Caco-2 (cell line): Measurements from ENCODE around the gene SV2C. TPM values are rescaled to one million over a fixed set of nuclear protein-coding genes. Genes with fewer than 3 reads are reported as not detected.

Source experiments
- BruUV-seq: library from RNA; stranded (reverse); fragments of 400-500 nt; replicated peaks from 2 replicates; lab custom pipeline; 2021; lab: Mats Ljungman, UMichigan
- CTCF ChIA-PET: fragments of 300-600 bp; sonication (Branson Sonifier 250); formaldehyde crosslinking; loops from one replicate; lab custom pipeline; 2022; ENCODE audit warnings: antibody characterized with exemption; lab: Charles Lee
- POLR2A ChIA-PET: fragments of 300-600 bp; sonication (Branson Sonifier 250); formaldehyde crosslinking; loops from one replicate; lab custom pipeline; 2022; ENCODE audit warnings: antibody characterized with exemption; lab: Charles Lee
- DNase-seq, 2 experiments: peaks; one replicate each; pipeline versions ENCODE4 v3.0.0 to v3.0.0-alpha.2; 2020 to 2022
- H3K27me3 ChIP-seq: replicated peaks from 2 replicates; pipeline ENCODE4 v1.6.0; 2011; ENCODE audit warnings: low read length; ENCODE audit not compliant: control insufficient read depth, insufficient read depth
- H3K36me3 ChIP-seq: 2 replicates; pipeline ENCODE4 v1.5.1; 2011; ENCODE audit warnings: low read length; ENCODE audit not compliant: control insufficient read depth, insufficient read depth
- H3K4me1 ChIP-seq: fragments of 250-450 bp; sonication (Bioruptor Pico); 2 replicates; pipeline ENCODE4 v1.5.1; 2020; ENCODE audit warnings: mild to moderate bottlenecking
- H3K4me3 ChIP-seq: 2 replicates; pipeline ENCODE4 v1.5.1; 2011; ENCODE audit warnings: low read depth, mild to moderate bottlenecking, control low read depth, low read length
- H3K9me3 ChIP-seq: fragments of 250-450 bp; sonication (Bioruptor Pico); 2 replicates; pipeline ENCODE4 v1.5.1; 2020; ENCODE audit warnings: mild to moderate bottlenecking, moderate library complexity
- H3K27ac Mint-ChIP-seq: one replicate; pipeline ENCODE4 v1.8.0; 2022; ENCODE audit warnings: mixed read lengths; ENCODE audit not compliant: unreplicated experiment
- H3K27me3 Mint-ChIP-seq: one replicate; pipeline ENCODE4 v1.8.0; 2022; ENCODE audit warnings: mixed read lengths; ENCODE audit not compliant: insufficient read depth, unreplicated experiment
- H3K36me3 Mint-ChIP-seq: one replicate; pipeline ENCODE4 v1.8.0; 2022; ENCODE audit warnings: mild to moderate bottlenecking, mixed read lengths; ENCODE audit not compliant: insufficient read depth, unreplicated experiment
- H3K4me1 Mint-ChIP-seq: one replicate; pipeline ENCODE4 v1.8.0; 2022; ENCODE audit warnings: low read depth, mixed read lengths; ENCODE audit not compliant: unreplicated experiment
- H3K4me3 Mint-ChIP-seq: one replicate; pipeline ENCODE4 v1.8.0; 2022; ENCODE audit warnings: mild to moderate bottlenecking, moderate library complexity, mixed read lengths; ENCODE audit not compliant: unreplicated experiment
- H3K9me3 Mint-ChIP-seq: one replicate; pipeline ENCODE4 v1.8.0; 2022; ENCODE audit warnings: mixed read lengths; ENCODE audit not compliant: unreplicated experiment
- intact Hi-C: fragments of 100-400 bp; cut with micrococcal nuclease; formaldehyde crosslinking; loops from one replicate; pipeline ENCODE4 v1.10.0; 2022; ENCODE audit not compliant: unreplicated experiment
- total RNA-seq: library from RNA; stranded (reverse); gene quantifications from 2 replicates; pipeline ENCODE4 v1.2.3, GENCODE V29; 2022
- TF ChIP-seq, protein P1 (sequence below), 2 experiments: fragments of 200-600 bp in 1 of 2; IDR thresholded peaks; 1 replicate in 1 of 2; 2 replicates in 1 of 2; pipeline versions ENCODE4 v1.5.1 to v1.8.0; 2011 to 2022; ENCODE audit warnings: antibody characterized with exemption in 1 of 2, control low read depth in 1 of 2, inconsistent platforms in 1 of 2, low read depth in 1 of 2, low read length in 1 of 2, mild to moderate bottlenecking in 1 of 2, moderate library complexity in 1 of 2; ENCODE audit not compliant: insufficient read depth in 1 of 2, severe bottlenecking in 1 of 2, unreplicated experiment in 1 of 2

Gene SV2C
- total RNA-seq, 1 experiment from 2014 or later, result not detected

DNA sequence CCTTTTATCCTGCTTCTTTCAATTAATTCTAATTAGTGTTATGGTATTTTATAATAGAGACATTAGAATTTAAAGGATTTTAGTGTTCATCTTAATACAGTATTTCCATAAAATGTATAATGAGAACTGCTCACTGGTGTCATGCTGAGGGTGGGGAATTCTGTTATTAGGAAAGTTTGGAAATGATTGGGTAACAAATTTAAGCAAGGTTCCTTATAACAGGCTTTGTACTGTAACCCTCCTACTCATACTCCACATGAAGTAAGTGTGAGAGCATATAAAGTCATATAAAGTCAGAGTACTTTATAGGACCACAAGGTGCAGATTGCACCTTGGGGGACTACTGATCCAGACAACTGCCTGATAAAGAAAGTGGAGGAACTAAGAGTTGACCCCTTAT, 42.2 kb downstream of the SV2C start:
- Histone ChIP-seq H3K27me3 (no peaks in the 10 kb centered on the region), H3K4me3 (no peak overlapping the region), H3K4me1 (no peaks in the 10 kb centered on the region), H3K9me3 (no peaks in the 10 kb centered on the region), H3K36me3 (no peaks in the 10 kb centered on the region)
- Mint-ChIP-seq H3K4me3 (no peak overlapping the region), H3K9me3 (no peaks in the 10 kb centered on the region), H3K27ac (no peak overlapping the region), H3K36me3 (no peaks in the 10 kb centered on the region), H3K27me3 (peaks cover 15% of the 10 kb centered on the region), H3K4me1 (no peaks in the 10 kb centered on the region)
- BruUV-seq, result no TSS peak
- DNase-seq, result no peak
- TF ChIP-seq, protein P1, sequence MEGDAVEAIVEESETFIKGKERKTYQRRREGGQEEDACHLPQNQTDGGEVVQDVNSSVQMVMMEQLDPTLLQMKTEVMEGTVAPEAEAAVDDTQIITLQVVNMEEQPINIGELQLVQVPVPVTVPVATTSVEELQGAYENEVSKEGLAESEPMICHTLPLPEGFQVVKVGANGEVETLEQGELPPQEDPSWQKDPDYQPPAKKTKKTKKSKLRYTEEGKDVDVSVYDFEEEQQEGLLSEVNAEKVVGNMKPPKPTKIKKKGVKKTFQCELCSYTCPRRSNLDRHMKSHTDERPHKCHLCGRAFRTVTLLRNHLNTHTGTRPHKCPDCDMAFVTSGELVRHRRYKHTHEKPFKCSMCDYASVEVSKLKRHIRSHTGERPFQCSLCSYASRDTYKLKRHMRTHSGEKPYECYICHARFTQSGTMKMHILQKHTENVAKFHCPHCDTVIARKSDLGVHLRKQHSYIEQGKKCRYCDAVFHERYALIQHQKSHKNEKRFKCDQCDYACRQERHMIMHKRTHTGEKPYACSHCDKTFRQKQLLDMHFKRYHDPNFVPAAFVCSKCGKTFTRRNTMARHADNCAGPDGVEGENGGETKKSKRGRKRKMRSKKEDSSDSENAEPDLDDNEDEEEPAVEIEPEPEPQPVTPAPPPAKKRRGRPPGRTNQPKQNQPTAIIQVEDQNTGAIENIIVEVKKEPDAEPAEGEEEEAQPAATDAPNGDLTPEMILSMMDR (IDR thresholded peaks at IDR 0.05; ENCODE audit: insufficient read depth in 1 of 2, low read depth in 1 of 2, low read length in 1 of 2, severe bottlenecking in 1 of 2, unreplicated experiment in 1 of 2), result no peak
- POLR2A ChIA-PET, result no interaction called here
- CTCF ChIA-PET, result no interaction called here
- intact Hi-C loops, result no loop called here

DNA sequence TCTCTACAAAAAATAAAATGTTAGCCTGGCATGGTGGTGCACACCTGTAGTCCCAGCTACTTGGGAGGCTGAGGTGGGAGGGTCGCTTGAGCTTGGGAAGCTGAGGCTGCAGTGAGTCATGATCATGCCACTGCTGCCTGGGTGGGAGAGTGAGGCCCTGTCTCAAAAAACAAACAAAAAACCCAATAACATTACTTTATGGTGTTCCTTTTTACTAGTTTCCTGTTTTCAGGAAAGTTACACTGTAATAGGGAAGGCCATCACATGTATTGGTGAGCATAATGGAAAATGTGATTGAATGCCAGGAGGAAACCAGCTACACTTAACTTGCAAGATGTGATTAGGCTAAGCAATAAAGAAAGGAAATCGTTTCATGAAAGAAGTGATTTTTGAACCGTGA, 42.7 kb downstream of the SV2C start:
- no peaks in the 10 kb centered on the region for H3K9me3 Mint-ChIP-seq
- POLR2A ChIA-PET, result no interaction called here
- intact Hi-C loops, result no loop called here
- no peak overlapping the region for H3K4me3 ChIP-seq
- H3K36me3 ChIP-seq, result no peaks in the 10 kb centered on the region
- no peaks in the 10 kb centered on the region for H3K9me3 ChIP-seq
- no peaks in the 10 kb centered on the region for H3K4me1 Mint-ChIP-seq
- no peaks in the 10 kb centered on the region for H3K4me1 ChIP-seq
- H3K27me3 ChIP-seq, result no peaks in the 10 kb centered on the region
- no peak overlapping the region for H3K27ac Mint-ChIP-seq
- no TSS peak for BruUV-seq
- no peak for DNase-seq
- CTCF ChIA-PET, result no interaction called here
- TF ChIP-seq, protein P1 (IDR thresholded peaks at IDR 0.05; ENCODE audit: insufficient read depth in 1 of 2, low read depth in 1 of 2, low read length in 1 of 2, severe bottlenecking in 1 of 2, unreplicated experiment in 1 of 2), result no peak
- no peak overlapping the region for H3K4me3 Mint-ChIP-seq
- peaks cover 18% of the 10 kb centered on the region for H3K27me3 Mint-ChIP-seq
- no peaks in the 10 kb centered on the region for H3K36me3 Mint-ChIP-seq

DNA sequence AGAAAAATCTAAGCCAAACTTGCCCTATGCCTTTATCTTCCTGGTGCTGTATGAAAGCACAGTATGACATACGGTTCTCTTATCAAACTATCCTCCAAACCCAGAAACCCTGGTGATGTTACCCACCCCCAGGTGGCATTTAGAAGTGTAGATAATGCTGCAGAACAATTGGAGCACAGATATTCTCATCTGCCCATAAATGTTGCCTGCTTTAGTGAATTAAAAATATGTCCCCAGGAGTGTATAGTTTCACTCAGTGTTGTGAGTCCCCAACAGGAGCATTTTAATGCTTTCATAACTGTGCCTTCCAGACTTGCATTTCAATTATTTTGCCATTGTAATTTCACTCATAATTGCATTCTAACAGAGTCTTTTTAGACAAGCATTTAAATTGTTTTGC, 50.8 kb downstream of the SV2C start:
- Histone ChIP-seq H3K4me1 (no peaks in the 10 kb centered on the region), H3K36me3 (no peaks in the 10 kb centered on the region), H3K27me3 (peaks cover 2% of the 10 kb centered on the region), H3K9me3 (no peaks in the 10 kb centered on the region), H3K4me3 (no peak overlapping the region)
- no peak overlapping the region for H3K4me3 Mint-ChIP-seq
- TF ChIP-seq, protein P1 (IDR thresholded peaks at IDR 0.05; ENCODE audit: insufficient read depth in 1 of 2, low read depth in 1 of 2, low read length in 1 of 2, severe bottlenecking in 1 of 2, unreplicated experiment in 1 of 2), result no peak
- H3K9me3 Mint-ChIP-seq, result no peaks in the 10 kb centered on the region
- ChIA-PET CTCF (no interaction called here), POLR2A (interaction anchor here (0.6 kb wide), 1 partner anchor 76 kb away, joined by 3 read pairs; no protein-coding TSS in a partner anchor)
- no TSS peak for BruUV-seq
- H3K27ac Mint-ChIP-seq, result no peak overlapping the region
- DNase-seq, result no peak
- intact Hi-C loops, result no loop called here
- peaks cover 21% of the 10 kb centered on the region for H3K27me3 Mint-ChIP-seq
- no peaks in the 10 kb centered on the region for H3K36me3 Mint-ChIP-seq
- no peaks in the 10 kb centered on the region for H3K4me1 Mint-ChIP-seq
